Measurements from ENCODE around the gene CFAP74. TPM values are rescaled to one million over a fixed set of nuclear protein-coding genes. Genes with fewer than 3 reads are reported as not detected.

The CFAP74 gene
- total and polyA plus RNA-seq, 7 donors, result 0.03 to 0.27 TPM; not detected in 5

GRCh38 chr1:1908506-1908791 lies 95.1 kb downstream of the CFAP74 start:
- Histone ChIP-seq H3K27me3 (no peaks in the 10 kb centered on the region), H3K36me3 (no peaks in the 10 kb centered on the region), H3K9me3 (no peaks in the 10 kb centered on the region), H3K4me1 (peaks cover 0 to 31% (median 22%) of the 10 kb centered on the region in 4 donors), H3K27ac (peak overlapping the region; percentile 86 to 95 (median 92)), H3K4me3 (peak overlapping the region; percentile 49 to 86 (median 66))
- WGBS, 2 donors, result 6% methylated on average over 21 of the region's 21 CpGs
- intact Hi-C loops (cut with DNase I), result loop anchor here (2.0 to 5.0 kb wide), 4 partner anchors 18 to 396 kb away; partner anchors contain the start of genes ATAD3A, GNB1, NADK and SLC35E2B
- TF ChIP-seq CTCF (IDR thresholded peaks at IDR 0.05) (no peak), POLR2A (IDR thresholded peaks at IDR 0.05) (no peak), POLR2AphosphoS5 (IDR thresholded peaks at IDR 0.05) (no peak), EP300 (IDR thresholded peaks at IDR 0.05) (no peak)
- peak; percentile 81 for DNase-seq

GRCh38 chr1:1907098-1907736 lies 96.4 kb downstream of the CFAP74 start:
- no peaks in the 10 kb centered on the region for H3K27me3 ChIP-seq
- intact Hi-C loops (cut with DNase I), result loop anchor here (5.0 kb wide), 2 partner anchors 215 to 395 kb away; partner anchors contain the start of genes ATAD3A and SLC35E2B
- no peak overlapping the region for H3K4me3 ChIP-seq
- no peaks in the 10 kb centered on the region for H3K36me3 ChIP-seq
- peaks cover 0 to 31% (median 22%) of the 10 kb centered on the region in 4 donors for H3K4me1 ChIP-seq
- H3K27ac ChIP-seq, result no peak overlapping the region
- DNase-seq, result no peak
- 62 to 75% methylated on average over 8 of the region's 8 CpGs for WGBS, 2 donors
- TF ChIP-seq CTCF (IDR thresholded peaks at IDR 0.05) (no peak), EP300 (IDR thresholded peaks at IDR 0.05) (no peak), POLR2A (IDR thresholded peaks at IDR 0.05) (no peak), POLR2AphosphoS5 (IDR thresholded peaks at IDR 0.05) (no peak)
- H3K9me3 ChIP-seq, result no peaks in the 10 kb centered on the region

- TF ChIP-seq POLR2AphosphoS5 (IDR thresholded peaks at IDR 0.05) (peak in 2 of 4 donors; percentile 29 to 37), CTCF (IDR thresholded peaks at IDR 0.05) (peak; percentile 86 to 96 (median 91)), POLR2A (IDR thresholded peaks at IDR 0.05) (no peak), EP300 (IDR thresholded peaks at IDR 0.05) (no peak)
- intact Hi-C loops (cut with DNase I), result loop anchor here (5.0 kb wide), 2 partner anchors 214 to 394 kb away; partner anchors contain the start of genes ATAD3A and SLC35E2B
- no peaks in the 10 kb centered on the region for H3K9me3 ChIP-seq
- peaks cover 0 to 31% (median 22%) of the 10 kb centered on the region in 4 donors for H3K4me1 ChIP-seq
- H3K36me3 ChIP-seq, result no peaks in the 10 kb centered on the region
- no peaks in the 10 kb centered on the region for H3K27me3 ChIP-seq
- WGBS, 2 donors, result 21 to 27% methylated on average over 15 of the region's 15 CpGs
- DNase-seq, result peak; percentile 94
- H3K27ac ChIP-seq, result peak overlapping the region; percentile 36 to 56 (median 39)
- H3K4me3 ChIP-seq, result no peak overlapping the region
These were observed 97.1 kb downstream of the CFAP74 start for GRCh38 chr1:1906185-1907097.

- no peak overlapping the region for H3K4me3 ChIP-seq
- intact Hi-C loops (cut with DNase I), result no loop called here
- H3K4me1 ChIP-seq, result peaks cover 0 to 19% (median 11%) of the 10 kb centered on the region in 4 donors
- DNase-seq, result no peak
- no peaks in the 10 kb centered on the region for H3K9me3 ChIP-seq
- H3K36me3 ChIP-seq, result no peaks in the 10 kb centered on the region
- 89 to 98% methylated on average over 12 of the region's 12 CpGs for WGBS, 2 donors
- H3K27ac ChIP-seq, result no peak overlapping the region
- H3K27me3 ChIP-seq, result peaks cover 0 to 2% (median 0%) of the 10 kb centered on the region in 3 donors
- TF ChIP-seq CTCF (IDR thresholded peaks at IDR 0.05) (no peak), EP300 (IDR thresholded peaks at IDR 0.05) (no peak), POLR2A (IDR thresholded peaks at IDR 0.05) (no peak), POLR2AphosphoS5 (IDR thresholded peaks at IDR 0.05) (no peak)
These were observed 100.4 kb downstream of the CFAP74 start for GRCh38 chr1:1903224-1903623.

Measured in sigmoid colon (tissue), 7 donors.